ENCODE measurements around the gene ATF2. TPM values are rescaled to one million over a fixed set of nuclear protein-coding genes. Genes with fewer than 3 reads are reported as not detected.

Gene ATF2
- total and polyA plus RNA-seq, 9 of the 15 experiments (the other 6 are each of a cell fraction or from before 2014, with no cell fraction given), result 24.2 to 111 (median 45.9) TPM

GRCh38 chr2:175131252-175131651 lies 36.8 kb downstream of the ATF2 start (continued):
- no peak for TF ChIP-seq HDAC6 (IDR thresholded peaks at IDR 0.05; ENCODE audit: low read depth, low read length)
- no peak for TF ChIP-seq GATA2 (CRISPR knock-in tag; IDR thresholded peaks at IDR 0.05)
- TF ChIP-seq SUPT5H (IDR thresholded peaks at IDR 0.05), result no peak
- no peak for TF ChIP-seq NR2C2 (CRISPR knock-in tag; IDR thresholded peaks at IDR 0.05)
- TF ChIP-seq NR2C2 (tag; IDR thresholded peaks at IDR 0.05), result no peak
- no peak for TF ChIP-seq SMAD4 (CRISPR knock-in tag; conservative IDR thresholded peaks at IDR 0.05)
- TF ChIP-seq RBM39 (optimal IDR thresholded peaks at IDR 0.05; ENCODE audit: low read depth, low read length), result no peak

- 95% methylated on average over 1 of the region's 1 CpG for WGBS (ENCODE audit: insufficient coverage, low coverage, missing lambda C conversion rate)
Measured at GRCh38 chr2:175126661-175127060, 41.3 kb downstream of the ATF2 start.

More at GRCh38 chr2:175126661-175127060, 41.3 kb downstream of the ATF2 start:
- BruUV-seq (replicated peaks), result no TSS peak
- H3K9me1 ChIP-seq (ENCODE audit: control insufficient read depth, insufficient read depth, low read length), result no peaks in the 10 kb centered on the region
- POLR2A ChIA-PET, result no interaction called here
- no peaks in the 10 kb centered on the region for H4K20me1 ChIP-seq (replicated peaks; ENCODE audit: control insufficient read depth, insufficient read depth, low read length)
- H3K36me3 ChIP-seq (ENCODE audit: control insufficient read depth, insufficient read depth, low read length), result peaks cover 66% of the 10 kb centered on the region
- peaks cover 65% of the 10 kb centered on the region for H3K79me2 ChIP-seq (ENCODE audit: control insufficient read depth, insufficient read depth, low read length)
- CTCF ChIA-PET (ENCODE audit: low intra/inter-chr PET ratio), result no interaction called here
- no peak overlapping the region for H3K4me2 ChIP-seq (ENCODE audit: insufficient read depth, low read length)
- intact Hi-C loops (cut with micrococcal nuclease) (no loop called here), in situ Hi-C loops (cut with MboI) (no loop called here)
- H3K27ac ChIP-seq (ENCODE audit: extremely low read depth, low read depth, low read length), result no peak overlapping the region
- no peaks in the 10 kb centered on the region for H3K27me3 ChIP-seq (ENCODE audit: control insufficient read depth in 2 of 2, insufficient read depth in 2 of 2, low read length in 2 of 2)
- H2AFZ ChIP-seq (ENCODE audit: low read depth, low read length), result no peak overlapping the region
- FAIRE-seq (no peak), ATAC-seq (no peak), DNase-seq (ENCODE audit: extremely low read depth in 1 of 4, low spot score in 3 of 4) (no peak)
- TF ChIP-seq CREB5 (CRISPR knock-in tag; IDR thresholded peaks at IDR 0.05) (no peak), GTF2B (IDR thresholded peaks at IDR 0.05; ENCODE audit: extremely low read depth, insufficient read length) (no peak), AFF4 (CRISPR knock-in tag; IDR thresholded peaks at IDR 0.05) (no peak), ZNF140 (CRISPR knock-in tag; IDR thresholded peaks at IDR 0.05) (no peak), ZBTB12 (CRISPR knock-in tag; IDR thresholded peaks at IDR 0.05) (no peak)
- TF ChIP-seq, protein P1, sequence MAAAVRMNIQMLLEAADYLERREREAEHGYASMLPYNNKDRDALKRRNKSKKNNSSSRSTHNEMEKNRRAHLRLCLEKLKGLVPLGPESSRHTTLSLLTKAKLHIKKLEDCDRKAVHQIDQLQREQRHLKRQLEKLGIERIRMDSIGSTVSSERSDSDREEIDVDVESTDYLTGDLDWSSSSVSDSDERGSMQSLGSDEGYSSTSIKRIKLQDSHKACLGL (CRISPR knock-in tag; IDR thresholded peaks at IDR 0.05; ENCODE audit: borderline replicate concordance, poor library complexity, severe bottlenecking), result no peak
- no peak overlapping the region for H3K9ac ChIP-seq (ENCODE audit: insufficient read depth in 1 of 2, low read depth in 2 of 2, low read length in 2 of 2)
- no peak overlapping the region for H3K4me3 ChIP-seq
- no peaks in the 10 kb centered on the region; the same call in 1 of the 2 replicates for H3K9me3 ChIP-seq (replicated peaks; ENCODE audit: control insufficient read depth, insufficient read depth, low read depth, low read length)
- no peaks in the 10 kb centered on the region for H3K4me1 ChIP-seq (replicated peaks in 1 of 2; ENCODE audit: control insufficient read depth in 2 of 2, insufficient read depth in 2 of 2, low read length in 2 of 2)
